HG02840 (cell line): ENCODE measurements around the gene GHRHR.
A peak's percentile ranks its signal among the peaks of the same experiment; 100 is the strongest.

Experiments
- ATAC-seq: cut with Tn5 transposase; IDR thresholded peaks from one replicate; pipeline ENCODE4 v1.9.1; 2021; ENCODE audit warnings: mild to moderate bottlenecking, moderate library complexity, moderate number of reproducible peaks; ENCODE audit not compliant: unreplicated experiment, low FRiP score

The GHRHR gene

GRCh38 chr7:30983042-30983913, 19.5 kb downstream of the GHRHR start:
- peak; percentile 78 for ATAC-seq

GRCh38 chr7:30983914-30984247, 20.1 kb downstream of the GHRHR start:
- no peak for ATAC-seq

DNA sequence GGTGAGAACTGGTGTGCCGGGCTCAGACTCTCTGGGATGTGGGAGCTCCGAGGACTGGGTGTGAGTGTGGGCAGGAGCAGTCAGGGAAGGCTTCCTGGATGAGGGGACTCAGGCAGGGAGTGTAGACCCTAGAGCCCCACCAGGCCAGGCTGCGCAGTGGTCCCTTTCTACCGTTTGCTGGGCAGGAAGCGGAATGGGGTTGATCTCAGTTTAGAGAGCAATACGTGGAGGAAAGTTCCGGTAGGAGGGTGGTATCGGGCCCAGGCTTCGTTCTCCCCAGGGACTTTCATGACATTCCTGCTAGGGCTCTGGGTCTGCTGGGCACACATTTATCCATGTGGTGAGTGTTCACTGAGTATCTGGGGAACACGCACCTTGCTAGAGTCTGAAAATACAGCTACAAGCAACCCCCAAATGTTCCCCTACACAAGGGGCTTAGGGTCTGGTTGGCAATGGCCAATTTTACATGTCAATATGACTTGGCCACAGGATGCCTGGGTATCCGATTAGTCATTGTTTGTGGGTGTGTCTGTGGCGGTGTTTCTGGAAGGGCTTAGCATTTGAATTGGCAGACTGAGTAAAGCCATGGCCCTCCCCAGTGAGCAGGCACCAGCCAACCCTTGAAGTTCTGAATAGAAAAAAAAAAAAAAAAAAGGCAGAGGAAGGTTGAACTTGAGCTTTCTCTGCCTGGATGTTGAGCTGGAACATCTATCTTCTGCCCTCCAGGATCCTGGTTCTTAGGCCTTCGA, 20.8 kb downstream of the GHRHR start:
- no peak for ATAC-seq

DNA sequence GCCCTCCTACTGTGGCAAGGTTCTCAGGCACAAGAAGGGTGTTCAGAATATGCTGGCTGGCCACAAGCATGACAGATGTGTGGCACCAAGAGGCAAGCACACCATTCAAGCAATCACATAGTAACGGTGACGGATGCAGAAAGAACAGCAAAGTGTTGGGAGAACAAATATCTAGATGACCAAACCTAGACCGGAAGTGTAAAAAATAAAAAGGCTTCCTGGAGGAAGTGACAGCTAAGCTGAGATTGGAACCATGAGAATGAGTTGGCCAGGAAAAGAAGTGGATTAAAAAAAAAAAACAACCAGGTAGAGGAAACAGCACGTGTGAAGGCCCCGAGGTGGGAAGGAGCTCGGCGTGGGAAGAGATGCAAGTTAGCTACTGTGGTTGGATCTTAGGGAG, 22.0 kb downstream of the GHRHR start:
- no peak for ATAC-seq

DNA sequence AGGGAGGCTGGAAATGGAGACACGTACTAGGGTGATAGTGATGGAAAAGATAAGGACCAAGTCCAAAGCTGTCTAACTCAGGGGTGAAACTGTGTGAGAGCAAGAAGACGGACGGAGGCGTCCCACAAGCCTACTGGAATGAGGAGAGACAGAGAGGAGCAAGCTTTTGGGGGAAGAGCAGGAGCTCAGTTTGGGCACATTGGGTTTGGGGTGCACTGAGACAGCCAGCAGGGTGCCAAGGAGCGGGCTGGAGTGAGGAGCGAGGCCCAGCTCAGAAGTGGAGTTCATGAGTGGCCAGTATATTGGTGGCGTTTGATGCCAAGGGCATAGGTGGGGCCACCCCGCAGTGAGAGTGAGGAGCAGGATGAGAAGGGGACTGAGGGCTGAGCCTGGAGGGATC, 22.6 kb downstream of the GHRHR start:
- ATAC-seq = no peak

- ATAC-seq = no peak
Observed at GRCh38 chr7:30986738-30987137, 23.0 kb downstream of the GHRHR start.

DNA sequence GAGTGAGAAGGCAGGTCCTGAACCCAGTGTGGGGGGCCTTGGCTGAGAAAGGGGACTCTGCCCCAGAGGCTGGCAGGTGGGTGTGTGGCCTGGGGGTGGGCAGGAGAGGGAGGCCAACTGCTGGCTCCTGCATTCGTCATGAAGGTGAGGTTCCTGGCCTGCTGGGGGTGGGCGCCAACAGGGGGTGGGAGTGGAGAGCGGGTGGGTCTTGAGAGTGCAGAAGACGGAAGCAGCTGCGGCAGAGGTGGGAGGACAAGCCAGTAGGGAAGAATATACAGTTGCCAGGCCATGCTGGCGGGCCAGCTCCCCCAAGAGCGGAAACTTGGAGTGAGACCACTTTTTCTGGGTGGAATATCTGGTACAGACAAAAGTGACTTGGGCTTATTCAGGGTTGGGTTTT, 23.4 kb downstream of the GHRHR start:
- ATAC-seq = no peak

GRCh38 chr7:30987936-30988335, 24.2 kb downstream of the GHRHR start:
- ATAC-seq = no peak

- ATAC-seq = no peak
Observed at GRCh38 chr7:30988351-30989005, 24.7 kb downstream of the GHRHR start.

DNA sequence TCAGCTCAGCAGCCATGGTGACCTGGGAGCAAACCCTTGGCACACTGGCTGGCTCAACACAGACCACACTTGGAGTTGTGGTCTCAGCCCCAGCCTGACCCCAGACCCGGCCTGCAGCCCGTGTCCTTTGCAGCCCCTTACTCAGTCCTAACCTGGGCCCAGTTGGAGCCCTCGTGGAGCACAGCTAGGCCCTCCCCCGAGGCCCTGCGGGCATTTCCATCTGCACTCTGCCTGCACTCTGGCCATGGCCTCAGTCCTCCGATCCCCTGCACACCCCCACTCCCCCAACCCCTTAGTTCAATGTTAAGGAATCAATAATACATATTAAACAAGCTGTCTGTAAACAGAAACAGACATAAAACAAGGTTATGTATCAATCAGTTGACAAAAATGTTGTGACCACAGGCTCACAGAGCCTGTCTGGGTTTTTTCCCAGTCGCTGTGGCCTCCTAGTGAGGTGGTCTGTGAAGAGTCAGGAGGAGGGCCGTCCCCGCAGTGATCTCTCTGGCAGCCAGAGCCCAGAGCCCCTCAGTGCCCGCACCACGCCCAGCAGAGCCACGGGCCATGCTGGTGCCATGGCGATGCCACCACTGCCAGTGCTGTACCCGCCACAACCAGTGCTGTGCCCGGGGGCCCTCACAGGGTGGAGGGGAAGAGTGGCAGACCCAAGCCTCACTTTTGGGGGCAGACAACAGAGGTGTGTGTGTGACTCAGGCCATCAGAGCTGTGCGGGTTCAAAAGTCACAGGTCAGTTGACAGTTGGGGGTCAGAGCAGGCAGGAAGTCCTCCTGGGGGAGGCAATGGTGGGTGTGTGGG, 25.5 kb downstream of the GHRHR start:
- ATAC-seq = no peak

DNA sequence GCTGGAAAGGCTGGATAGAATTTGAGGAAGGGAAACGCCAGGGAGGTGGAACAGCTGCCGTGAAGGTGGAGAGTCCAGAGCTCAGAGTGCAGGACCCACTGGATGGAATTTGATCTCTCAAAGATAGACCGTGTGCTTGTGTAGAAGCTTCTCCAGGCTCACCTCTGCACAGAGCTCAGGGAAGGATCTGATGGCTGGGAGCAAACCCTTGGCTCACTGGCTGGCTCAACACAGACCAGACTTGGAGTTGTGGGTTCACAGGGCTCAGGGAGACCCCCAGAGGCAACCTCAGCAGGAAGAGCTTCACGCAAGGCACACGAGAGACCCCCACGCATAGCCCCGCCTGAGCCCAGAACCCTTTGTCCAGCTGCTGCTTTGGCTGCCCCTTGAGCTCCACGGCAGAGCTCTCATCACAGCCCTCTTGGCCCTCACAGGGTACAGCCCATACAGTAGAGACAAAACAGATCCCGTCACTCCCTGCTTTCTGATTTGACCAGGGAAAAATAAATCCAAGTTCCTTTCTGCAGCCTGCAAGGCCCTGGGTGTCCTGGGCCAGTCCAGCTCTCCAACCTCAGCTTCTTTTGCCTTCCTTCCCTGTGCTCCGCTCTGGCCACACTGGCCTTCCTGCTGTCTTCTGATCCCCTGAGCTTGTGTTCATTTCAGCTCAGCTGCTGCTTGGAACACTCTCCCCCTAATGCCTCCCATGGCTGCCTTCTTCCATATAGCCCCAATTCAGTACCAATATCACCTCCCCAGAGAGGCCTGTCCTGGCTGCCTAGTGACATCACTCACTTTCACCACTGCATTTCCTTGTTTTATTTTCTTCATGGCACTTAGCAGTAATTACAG, 26.3 kb downstream of the GHRHR start:
- no peak for ATAC-seq

GRCh38 chr7:30990673-30991170, 27.0 kb downstream of the GHRHR start:
- ATAC-seq = no peak

- ATAC-seq = no peak
Observed at GRCh38 chr7:30992414-30992813, 28.7 kb downstream of the GHRHR start.

DNA sequence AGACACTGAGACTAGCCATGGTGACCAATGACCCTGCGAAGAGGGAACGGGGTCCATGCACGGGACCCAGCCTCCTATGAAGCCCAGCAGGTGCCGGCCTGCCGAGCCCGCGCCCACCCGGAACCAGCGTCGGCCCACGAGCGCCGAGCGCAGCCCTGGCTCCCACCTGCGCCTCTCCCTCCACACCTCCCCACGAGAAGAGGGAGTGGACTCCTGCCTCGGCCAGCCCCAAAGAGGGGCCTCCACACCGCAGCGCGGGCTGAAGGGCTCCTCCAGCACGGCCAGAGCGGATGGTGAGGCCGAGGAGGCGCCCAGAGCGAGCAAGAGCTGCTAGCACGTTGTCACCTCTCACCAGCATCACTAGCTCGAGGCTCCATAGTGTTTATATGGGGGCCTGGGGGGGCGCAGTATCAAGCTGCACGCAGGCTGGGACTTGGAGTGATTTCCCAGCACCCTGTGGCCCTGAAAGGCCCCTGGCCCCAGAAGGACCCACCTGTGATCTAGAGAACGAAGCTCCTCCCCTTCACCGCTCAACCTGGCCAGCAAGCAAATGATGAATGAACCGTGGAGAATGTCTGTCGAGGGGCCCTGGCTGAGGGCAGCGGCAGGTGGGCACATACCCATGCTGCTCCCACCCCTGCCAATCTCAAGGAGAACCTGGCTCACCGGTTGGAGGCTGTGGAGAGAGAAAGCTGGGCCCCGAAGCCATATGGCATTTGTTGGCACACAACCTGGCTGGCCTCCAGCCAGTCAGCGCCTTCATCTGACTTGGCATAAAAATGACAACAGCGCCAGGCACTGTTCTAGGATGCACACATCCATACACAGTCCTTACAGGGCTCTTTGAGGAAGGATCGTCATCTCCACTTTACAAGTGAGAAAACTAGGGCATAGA, 30.7 kb downstream of the GHRHR start:
- no peak for ATAC-seq

GRCh38 chr7:30995536-30995935, 31.8 kb downstream of the GHRHR start:
- ATAC-seq = no peak

- ATAC-seq = no peak
Observed at GRCh38 chr7:30996256-30996655, 32.5 kb downstream of the GHRHR start.

DNA sequence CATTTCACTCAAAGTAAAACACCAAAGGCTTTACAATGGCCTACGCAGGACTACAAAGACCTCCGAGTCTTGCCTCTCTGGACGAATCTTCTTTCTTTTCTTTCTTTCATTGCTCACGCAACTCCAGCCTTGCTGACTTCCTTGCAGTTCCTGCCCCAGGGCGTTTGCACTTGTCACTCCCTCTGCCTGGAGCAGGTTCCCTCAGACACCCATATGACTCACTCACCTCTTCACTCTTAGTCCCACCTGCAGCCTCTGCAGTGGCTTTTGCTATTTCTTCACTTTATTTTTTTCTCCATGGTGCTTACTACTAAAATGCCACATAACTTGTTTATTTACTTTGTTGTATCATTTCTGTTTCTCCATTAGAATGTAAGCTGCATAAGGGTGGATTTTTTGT, 33.1 kb downstream of the GHRHR start:
- ATAC-seq = no peak

- ATAC-seq = no peak
Observed at GRCh38 chr7:30997316-30997715, 33.6 kb downstream of the GHRHR start.

DNA sequence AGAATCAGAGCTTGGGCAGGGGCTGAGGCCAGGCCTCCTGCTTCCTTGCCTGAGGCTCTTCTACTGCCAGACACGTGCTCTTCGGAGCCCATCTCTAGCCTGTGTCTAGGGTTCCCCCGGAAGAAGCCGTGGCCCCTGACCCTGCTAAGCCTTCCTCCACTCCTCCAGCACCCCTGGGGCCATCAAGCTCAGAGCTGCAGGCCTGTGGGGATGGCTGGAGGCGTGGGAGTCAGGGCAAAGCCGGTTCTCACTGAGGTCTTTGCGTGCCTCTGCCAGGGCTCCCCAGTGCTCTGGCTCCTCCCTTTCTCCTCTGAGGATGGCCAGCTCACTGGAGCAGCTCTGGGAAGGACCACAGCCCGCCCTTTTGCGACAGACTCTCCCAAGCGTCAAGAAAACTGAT, 34.4 kb downstream of the GHRHR start:
- ATAC-seq = no peak
